ENCODE measurements around the gene SH2B3. TPM values are rescaled to one million over a fixed set of nuclear protein-coding genes. Genes with fewer than 3 reads are reported as not detected.

SH2B3 gene
- total RNA-seq, 2 donors from 2014 or later = 22.9 to 27.1 TPM

- intact Hi-C loops (cut with DNase I, micrococcal nuclease) = no loop called here
- ATAC-seq (peak; percentile 85), DNase-seq (peak; percentile 95 to 99)
These were observed 419 bp upstream of the SH2B3 start for GRCh38 chr12:111405149-111405858.

GRCh38 chr12:111406474-111407376 is 1.0 kb downstream of the SH2B3 start:
- intact Hi-C loops (cut with DNase I, micrococcal nuclease) = no loop called here
- DNase-seq (peak; percentile 45 to 52), ATAC-seq (no peak)

DNA sequence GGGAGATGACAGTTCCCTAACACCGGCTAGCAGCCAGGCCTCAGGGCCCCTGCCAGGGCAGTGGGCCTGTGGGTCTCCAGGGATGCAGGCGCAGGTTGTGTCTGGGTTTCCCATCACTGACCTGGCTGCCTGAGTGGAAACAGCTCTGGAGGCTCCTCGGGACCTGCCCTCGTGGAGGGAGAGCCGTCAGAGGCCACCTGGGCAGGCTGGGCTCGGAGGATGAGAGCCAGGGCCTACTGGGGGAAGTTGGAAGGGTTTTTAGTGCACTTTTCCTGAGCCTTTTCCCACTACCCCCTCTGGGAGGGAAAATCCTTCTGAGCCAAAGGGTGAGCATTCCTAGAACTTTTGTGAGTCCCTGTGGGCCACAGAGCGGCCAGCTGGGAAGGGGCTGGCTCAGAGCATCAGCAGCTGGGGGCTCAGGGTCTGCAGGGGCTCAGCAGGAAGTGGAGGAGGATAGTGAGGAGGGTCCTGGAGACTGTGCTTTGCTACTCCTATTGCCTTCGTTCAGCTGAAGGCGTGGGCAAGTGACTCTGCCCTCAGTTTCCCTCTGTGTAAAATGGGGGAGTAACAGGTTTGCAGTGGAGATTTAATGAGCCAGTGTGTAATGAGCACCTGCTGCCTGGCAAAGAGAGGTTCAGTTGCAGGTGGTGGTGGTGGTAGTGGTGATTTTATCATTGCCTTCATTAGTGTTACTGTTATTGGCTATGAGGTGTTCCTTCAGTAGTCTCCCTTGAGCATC is 1.8 kb downstream of the SH2B3 start:
- peak in 1 of 2 donors; percentile 53 for DNase-seq
- no peak for ATAC-seq
- intact Hi-C loops (cut with DNase I, micrococcal nuclease) = no loop called here

DNA sequence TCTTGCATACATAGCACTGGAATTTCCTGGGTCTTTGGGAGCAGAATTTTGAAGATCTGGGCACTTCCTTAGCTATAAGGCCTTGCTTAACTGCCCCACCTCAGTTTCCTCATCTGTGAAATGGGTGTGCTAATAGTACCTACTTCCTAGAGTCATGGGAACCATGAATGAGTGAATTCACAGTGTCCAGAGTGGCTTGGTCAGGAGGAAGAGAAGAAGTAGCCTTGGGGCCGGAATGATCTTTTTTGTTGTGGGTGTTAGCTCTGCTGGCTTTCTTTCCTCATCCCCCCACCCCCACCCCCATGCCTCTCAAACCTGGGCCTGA is 2.4 kb downstream of the SH2B3 start:
- intact Hi-C loops (cut with DNase I, micrococcal nuclease) = no loop called here
- DNase-seq = no peak
- no peak for ATAC-seq

GRCh38 chr12:111408686-111409402 is 3.1 kb downstream of the SH2B3 start:
- peak in 1 of 2 donors; percentile 19 for DNase-seq
- ATAC-seq = no peak
- intact Hi-C loops (cut with DNase I, micrococcal nuclease) = no loop called here

GRCh38 chr12:111409403-111409779 is 3.7 kb downstream of the SH2B3 start:
- ATAC-seq (no peak), DNase-seq (peak in 1 of 2 donors; percentile 27)
- intact Hi-C loops (cut with DNase I, micrococcal nuclease) = no loop called here

- intact Hi-C loops (cut with DNase I, micrococcal nuclease) = no loop called here
- DNase-seq (peak; percentile 52 to 61), ATAC-seq (no peak)
These were observed 4.2 kb downstream of the SH2B3 start for GRCh38 chr12:111409780-111410430.

DNA sequence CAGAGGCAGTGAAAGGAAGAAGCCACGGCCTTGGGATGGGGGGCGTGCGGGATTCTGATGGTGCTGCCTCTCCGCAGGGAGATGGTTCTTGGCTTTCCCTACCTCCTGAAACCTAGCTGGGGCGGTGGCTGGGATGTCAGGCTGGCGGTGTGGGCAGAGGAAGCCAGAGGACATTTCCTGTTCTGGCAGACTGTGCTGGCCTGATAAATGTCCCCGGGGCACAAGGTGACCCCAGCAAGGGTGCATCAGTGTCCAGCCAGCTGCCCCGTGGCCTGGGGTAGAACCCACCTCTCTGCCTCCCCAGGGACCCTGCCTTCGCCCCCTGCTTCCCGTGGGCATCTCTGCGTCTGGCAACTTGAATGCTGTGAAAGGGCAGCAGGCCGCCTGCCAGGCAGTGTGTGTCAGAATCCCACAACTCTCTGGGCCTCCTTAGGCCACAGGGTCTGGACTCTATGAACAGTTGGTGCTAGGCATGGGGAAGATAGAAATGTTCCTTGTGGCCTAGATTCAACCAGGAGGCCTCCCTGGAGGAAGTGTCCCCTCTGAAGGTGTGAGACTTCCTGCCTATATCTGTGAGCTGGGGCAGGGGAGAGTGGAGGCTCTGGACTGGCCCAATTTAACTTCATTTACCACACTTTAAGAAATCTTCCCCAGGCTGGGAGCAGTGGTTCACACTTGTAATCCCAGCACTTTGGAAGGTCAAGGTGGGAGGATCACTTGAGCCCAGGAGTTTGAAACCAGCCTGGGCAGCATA is 4.9 kb downstream of the SH2B3 start:
- ATAC-seq = no peak
- intact Hi-C loops (cut with DNase I, micrococcal nuclease) = no loop called here
- DNase-seq = peak in 1 of 2 donors; percentile 26

- intact Hi-C loops (cut with DNase I, micrococcal nuclease) = no loop called here
- ATAC-seq (no peak), DNase-seq (no peak)
These were observed 5.6 kb downstream of the SH2B3 start for GRCh38 chr12:111411185-111411764.

DNA sequence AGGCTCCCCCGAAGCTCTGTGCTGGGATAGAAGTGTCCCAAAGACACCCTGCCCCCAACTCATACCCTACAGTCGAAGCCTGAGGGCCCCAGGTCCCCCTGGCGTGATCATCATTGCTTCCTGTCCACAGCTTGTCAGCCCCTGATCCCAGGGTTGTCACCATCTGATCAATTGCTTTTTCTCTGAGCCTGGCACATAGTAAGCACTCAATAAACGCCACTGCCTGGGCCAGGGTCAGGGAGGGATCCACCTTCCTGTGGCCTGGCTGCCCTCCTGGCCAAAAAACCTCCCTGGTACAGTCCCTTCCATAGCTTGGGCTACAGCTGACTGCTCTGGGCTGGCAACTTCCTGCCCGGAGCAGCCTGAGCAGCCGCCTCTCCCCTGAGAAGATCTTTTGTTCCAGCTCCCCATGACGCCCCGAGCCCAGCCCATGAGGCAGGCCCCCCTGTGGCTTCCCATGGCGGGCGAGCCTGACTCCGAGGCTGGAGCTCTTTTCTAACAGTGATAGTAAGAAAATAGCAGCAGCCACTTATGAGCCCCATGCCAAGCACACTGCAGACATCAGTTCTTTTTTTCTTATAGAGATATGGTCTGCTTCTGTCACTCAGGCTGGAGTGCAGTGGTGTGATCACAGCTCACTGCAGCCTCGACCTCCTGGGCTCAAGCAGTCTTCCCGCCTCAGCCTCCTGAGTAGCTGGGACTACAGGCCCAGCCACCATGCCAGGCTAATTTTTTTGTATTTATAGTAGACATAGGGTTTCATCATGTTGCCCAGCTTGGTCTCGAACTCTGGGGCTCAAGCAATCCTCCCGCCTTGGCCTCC is 6.5 kb downstream of the SH2B3 start:
- ATAC-seq = no peak
- DNase-seq = no peak

GRCh38 chr12:111412830-111413441 is 7.2 kb downstream of the SH2B3 start:
- intact Hi-C loops (cut with DNase I, micrococcal nuclease) = no loop called here
- DNase-seq (no peak), ATAC-seq (no peak)

More for the DNA sequence above, 6.5 kb downstream of the SH2B3 start:
- intact Hi-C loops (cut with DNase I, micrococcal nuclease) = no loop called here

DNA sequence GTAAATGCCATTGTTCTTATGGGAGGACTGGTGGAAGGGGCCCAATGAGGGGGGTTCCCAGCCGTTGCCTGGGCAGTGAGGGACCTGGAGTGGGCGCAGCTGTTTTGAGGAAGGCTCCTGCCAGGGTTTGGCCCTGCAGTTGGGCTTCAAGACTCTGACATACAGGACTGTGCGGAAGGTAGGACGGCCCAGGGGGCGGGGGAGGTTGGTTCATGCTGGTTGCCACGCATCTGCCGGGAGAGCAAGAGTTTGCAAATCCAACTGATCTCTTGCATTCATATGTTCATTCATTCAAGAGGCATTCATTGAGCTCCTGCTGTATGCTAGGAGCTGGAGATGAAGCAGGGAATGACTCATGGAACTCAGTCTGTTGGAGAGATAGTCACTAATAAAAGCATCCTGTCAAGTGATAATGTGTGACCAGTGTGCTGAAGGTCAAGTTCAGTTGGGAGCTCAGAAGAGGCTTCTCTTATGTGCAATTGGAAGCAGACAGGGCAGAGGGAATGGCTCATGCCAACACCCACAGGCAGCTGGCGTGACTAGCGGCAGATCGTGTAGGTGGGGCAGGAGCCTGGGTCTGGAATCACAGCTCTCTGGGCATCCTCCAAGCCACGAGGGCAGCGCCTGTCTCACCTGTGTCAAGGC is 7.8 kb downstream of the SH2B3 start:
- no peak for DNase-seq
- peak; percentile 87 for ATAC-seq
- intact Hi-C loops (cut with DNase I, micrococcal nuclease) = no loop called here

GRCh38 chr12:111414711-111415252 is 9.1 kb downstream of the SH2B3 start:
- DNase-seq (no peak), ATAC-seq (no peak)
- intact Hi-C loops (cut with DNase I, micrococcal nuclease) = no loop called here

- intact Hi-C loops (cut with DNase I, micrococcal nuclease) = no loop called here
- DNase-seq (no peak), ATAC-seq (no peak)
These were observed 11.6 kb downstream of the SH2B3 start for GRCh38 chr12:111417290-111417689.

GRCh38 chr12:111417784-111418593 is 12.3 kb downstream of the SH2B3 start:
- intact Hi-C loops (cut with DNase I, micrococcal nuclease) = no loop called here
- ATAC-seq (no peak), DNase-seq (no peak)

All from left colon (tissue), 2 donors.